Hepatocyte (in vitro differentiated cells): ENCODE results near the gene MRPL41.

Experiments
- CTCF ChIP-seq: fragments of 200-600 bp; sonication (generic); IDR thresholded peaks from 2 replicates; pipeline ENCODE4 v1.5.1; 2016; ENCODE audit warnings: antibody characterized with exemption, mild to moderate bottlenecking; ENCODE audit not compliant: poor library complexity
- EZH2 ChIP-seq: fragments of 200-600 bp; sonication (generic); IDR thresholded peaks from 2 replicates; pipeline ENCODE4 v1.6.1; 2016; ENCODE audit warnings: antibody characterized with exemption, mild to moderate bottlenecking, borderline replicate concordance
- EZH2phosphoT487 ChIP-seq: fragments of 200-600 bp; sonication (generic); IDR thresholded peaks from one replicate; pipeline ENCODE4 v1.6.1; 2018; ENCODE audit warnings: antibody characterized with exemption, mild to moderate bottlenecking, low read depth, moderate library complexity; ENCODE audit not compliant: unreplicated experiment, severe bottlenecking

- TF ChIP-seq EZH2 (no peak), CTCF (no peak), EZH2phosphoT487 (no peak)
These were observed 3.8 kb upstream of the MRPL41 start for GRCh38 chr9:137547687-137548543.
